Neural progenitor cell (in vitro differentiated cells): ENCODE data around the gene SLFNL1. TPM values are rescaled to one million over a fixed set of nuclear protein-coding genes. Genes with fewer than 3 reads are reported as not detected.

Experiments
- DNase-seq: peaks from one replicate; pipeline ENCODE4 v3.0.0-alpha.2; 2016; ENCODE audit warnings: low spot score
- H2AFZ ChIP-seq: fragments of 200-600 bp; sonication (generic); replicated peaks from 2 replicates; pipeline ENCODE4 v1.6.1; 2016; ENCODE audit warnings: antibody characterized with exemption
- H3F3A ChIP-seq: fragments of 200-600 bp; sonication (generic); 2 replicates; pipeline ENCODE4 v1.6.1; 2016; ENCODE audit warnings: antibody characterized with exemption, low read depth
- H3K27ac ChIP-seq: fragments of 200-600 bp; sonication (generic); 2 replicates; pipeline ENCODE4 v1.5.1; 2016; ENCODE audit warnings: mild to moderate bottlenecking
- H3K27me3 ChIP-seq: fragments of 200-600 bp; sonication (generic); 2 replicates; pipeline ENCODE4 v1.6.1; 2016; ENCODE audit warnings: mild to moderate bottlenecking, moderate library complexity
- H3K36me3 ChIP-seq: fragments of 200-600 bp; sonication (generic); 2 replicates; pipeline ENCODE4 v1.5.1; 2016
- H3K4me1 ChIP-seq: fragments of 200-600 bp; sonication (generic); 2 replicates; pipeline ENCODE4 v1.6.1; 2016; ENCODE audit warnings: mixed run types
- H3K4me2 ChIP-seq: fragments of 200-600 bp; sonication (generic); 2 replicates; pipeline ENCODE4 v1.6.1; 2016
- H3K4me3 ChIP-seq: fragments of 200-600 bp; sonication (generic); 2 replicates; pipeline ENCODE4 v1.5.1; 2016
- H3K79me2 ChIP-seq: fragments of 200-600 bp; sonication (generic); 2 replicates; pipeline ENCODE4 v1.6.1; 2016; ENCODE audit warnings: low read depth
- H3K9ac ChIP-seq: fragments of 200-600 bp; sonication (generic); 2 replicates; pipeline ENCODE4 v1.6.1; 2016
- H3K9me3 ChIP-seq: fragments of 200-600 bp; sonication (generic); 2 replicates; pipeline ENCODE4 v1.5.1; 2016; ENCODE audit warnings: low read depth
- H4K20me1 ChIP-seq: fragments of 200-600 bp; sonication (generic); 2 replicates; pipeline ENCODE4 v1.6.1; 2016; ENCODE audit warnings: low read depth
- H3K27ac Mint-ChIP-seq: 3 replicates; pipeline ENCODE4 v1.8.0; 2021; ENCODE audit warnings: mixed read lengths
- H3K27me3 Mint-ChIP-seq: 2 replicates; pipeline ENCODE4 v1.8.0; 2022; ENCODE audit warnings: low read depth, mild to moderate bottlenecking, inconsistent platforms, moderate library complexity, mixed read lengths; ENCODE audit not compliant: insufficient read depth
- H3K36me3 Mint-ChIP-seq: 3 replicates; pipeline ENCODE4 v1.8.0; 2021; ENCODE audit warnings: mixed read lengths
- H3K4me1 Mint-ChIP-seq: 3 replicates; pipeline ENCODE4 v1.8.0; 2021; ENCODE audit warnings: mixed read lengths
- H3K4me3 Mint-ChIP-seq: 3 replicates; pipeline ENCODE4 v1.8.0; 2021; ENCODE audit warnings: mild to moderate bottlenecking, moderate library complexity, mixed read lengths
- H3K9me3 Mint-ChIP-seq: 3 replicates; pipeline ENCODE4 v1.8.0; 2020; ENCODE audit warnings: mixed read lengths
- CTCF ChIP-seq: fragments of 200-600 bp; sonication (generic); IDR thresholded peaks from 2 replicates; pipeline ENCODE4 v1.5.1; 2017; ENCODE audit warnings: antibody characterized with exemption, mild to moderate bottlenecking
- EZH2 ChIP-seq: fragments of 200-600 bp; sonication (generic); IDR thresholded peaks from 2 replicates; pipeline ENCODE4 v1.6.1; 2017; ENCODE audit warnings: antibody characterized with exemption, mild to moderate bottlenecking, moderate library complexity
- EZH2phosphoT487 ChIP-seq: fragments of 200-600 bp; sonication (generic); IDR thresholded peaks from 2 replicates; pipeline ENCODE4 v1.6.1; 2017; ENCODE audit warnings: antibody characterized with exemption
- total RNA-seq: library from RNA; depleted of rRNA; stranded (reverse); fragments of >200 nt; gene quantifications from 2 replicates; pipeline ENCODE4 v1.2.3, GENCODE V29; 2015; ENCODE audit warnings: low replicate concordance

The SLFNL1 gene
- total RNA-seq, 1 donor from 2014 or later = not detected

DNA sequence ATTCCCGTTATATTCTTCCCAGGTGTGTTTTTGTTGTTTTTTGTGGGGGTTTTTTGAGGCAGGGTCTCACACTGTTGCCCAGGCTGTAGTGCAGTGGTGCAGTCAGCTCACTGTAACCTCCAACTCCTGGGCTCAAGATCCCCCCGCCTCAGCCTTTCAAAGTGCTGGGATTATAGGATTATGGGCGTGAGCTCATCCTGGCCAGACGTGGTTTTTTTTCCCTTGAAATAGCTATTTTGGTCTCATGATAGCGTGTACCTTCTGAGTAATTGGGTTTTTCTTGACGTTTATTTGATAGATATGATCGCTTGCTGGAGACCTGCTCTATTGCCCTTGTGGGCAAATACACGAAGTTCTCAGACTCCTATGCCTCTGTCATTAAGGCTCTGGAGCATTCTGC lies 24.4 kb downstream of the SLFNL1 start:
- peaks cover 7% of the 10 kb centered on the region for H3K79me2 ChIP-seq
- Mint-ChIP-seq H3K36me3 (peaks cover 45% of the 10 kb centered on the region), H3K9me3 (no peaks in the 10 kb centered on the region), H3K4me1 (no peaks in the 10 kb centered on the region), H3K27me3 (peaks cover 2% of the 10 kb centered on the region), H3K27ac (no peak overlapping the region), H3K4me3 (no peak overlapping the region)
- peaks cover 29% of the 10 kb centered on the region for H4K20me1 ChIP-seq
- no peaks in the 10 kb centered on the region for H3K9me3 ChIP-seq
- H2AFZ ChIP-seq = no peak overlapping the region
- no peak overlapping the region for H3K27ac ChIP-seq
- no peaks in the 10 kb centered on the region for H3K4me1 ChIP-seq
- no peak for TF ChIP-seq EZH2phosphoT487
- TF ChIP-seq EZH2 = no peak
- TF ChIP-seq CTCF = no peak
- peaks cover 4% of the 10 kb centered on the region for H3F3A ChIP-seq
- H3K9ac ChIP-seq = no peak overlapping the region
- no peak overlapping the region for H3K4me2 ChIP-seq
- no peaks in the 10 kb centered on the region for H3K27me3 ChIP-seq
- no peak overlapping the region for H3K4me3 ChIP-seq
- H3K36me3 ChIP-seq = peaks cover 32% of the 10 kb centered on the region
- no peak for DNase-seq

DNA sequence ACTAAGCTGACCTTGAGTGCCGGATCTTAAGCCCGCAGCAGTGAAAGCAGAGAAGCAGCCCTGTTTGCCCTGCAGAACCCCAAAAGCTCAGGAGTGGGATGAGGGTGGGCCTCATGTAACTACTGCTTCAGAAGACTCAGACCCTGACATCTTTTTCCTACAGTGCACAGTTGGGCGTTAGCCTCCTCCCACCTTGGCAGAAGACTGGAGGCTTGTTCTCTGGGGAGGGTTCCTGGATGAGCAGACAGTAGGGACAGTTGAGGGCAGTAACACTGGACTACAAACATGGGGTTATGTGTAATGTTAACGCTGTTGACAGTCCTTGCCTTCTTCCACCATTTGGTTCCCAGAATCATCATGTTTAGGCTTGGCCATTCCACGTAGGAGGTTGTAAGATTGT lies 32.5 kb downstream of the SLFNL1 start:
- H3K36me3 Mint-ChIP-seq = peaks cover 57% of the 10 kb centered on the region
- peaks cover 17% of the 10 kb centered on the region for H4K20me1 ChIP-seq
- no peak for DNase-seq

DNA sequence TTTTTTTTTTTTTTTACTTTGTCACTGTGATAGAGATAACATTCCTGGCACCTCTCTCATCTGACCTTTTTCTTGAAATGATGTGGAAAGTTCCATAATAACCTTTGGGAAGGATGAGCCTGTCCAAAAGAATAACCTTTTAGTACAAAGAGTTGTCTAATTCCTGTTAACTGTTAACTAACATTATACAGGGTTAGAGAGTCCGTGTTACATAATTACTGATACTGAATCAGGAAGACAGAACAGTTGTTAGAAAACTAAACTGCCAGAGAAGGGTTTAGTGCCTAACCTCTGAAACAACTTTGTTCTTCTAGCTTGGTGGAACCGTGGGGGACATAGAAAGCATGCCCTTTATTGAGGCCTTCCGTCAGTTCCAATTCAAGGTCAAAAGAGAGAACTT lies 33.2 kb downstream of the SLFNL1 start:
- no peaks in the 10 kb centered on the region for H3K4me1 ChIP-seq
- H3K27ac ChIP-seq = no peak overlapping the region
- H3K9me3 ChIP-seq = no peaks in the 10 kb centered on the region
- H3K4me3 ChIP-seq = no peak overlapping the region
- H3K4me2 ChIP-seq = no peak overlapping the region
- Mint-ChIP-seq H3K36me3 (peaks cover 59% of the 10 kb centered on the region), H3K4me3 (no peak overlapping the region), H3K9me3 (no peaks in the 10 kb centered on the region), H3K27me3 (no peaks in the 10 kb centered on the region), H3K4me1 (peaks cover 5% of the 10 kb centered on the region), H3K27ac (no peak overlapping the region)
- H3K79me2 ChIP-seq = peaks cover 23% of the 10 kb centered on the region
- TF ChIP-seq EZH2 (no peak), CTCF (no peak), EZH2phosphoT487 (no peak)
- H4K20me1 ChIP-seq = peaks cover 24% of the 10 kb centered on the region
- H3K9ac ChIP-seq = no peak overlapping the region
- no peak for DNase-seq
- no peak overlapping the region for H2AFZ ChIP-seq
- H3K27me3 ChIP-seq = no peaks in the 10 kb centered on the region
- H3K36me3 ChIP-seq = peaks cover 32% of the 10 kb centered on the region
- H3F3A ChIP-seq = no peaks in the 10 kb centered on the region

More for the DNA sequence above, 32.5 kb downstream of the SLFNL1 start:
- TF ChIP-seq CTCF (no peak), EZH2 (no peak), EZH2phosphoT487 (no peak)
- Mint-ChIP-seq H3K27ac (no peak overlapping the region), H3K4me1 (peaks cover 4% of the 10 kb centered on the region), H3K27me3 (no peaks in the 10 kb centered on the region), H3K9me3 (no peaks in the 10 kb centered on the region), H3K4me3 (no peak overlapping the region)
- Histone ChIP-seq H3K79me2 (peaks cover 15% of the 10 kb centered on the region), H3K9me3 (no peaks in the 10 kb centered on the region), H3K27ac (no peak overlapping the region), H3K4me1 (no peaks in the 10 kb centered on the region), H2AFZ (no peak overlapping the region), H3K9ac (no peak overlapping the region), H3K4me3 (no peak overlapping the region), H3K36me3 (peaks cover 26% of the 10 kb centered on the region), H3K4me2 (no peak overlapping the region), H3F3A (no peaks in the 10 kb centered on the region), H3K27me3 (no peaks in the 10 kb centered on the region)
